Lung (tissue), 12 donors: ENCODE results near the gene DOP1B. TPM values are rescaled to one million over a fixed set of nuclear protein-coding genes. Genes with fewer than 3 reads are reported as not detected.

Experiments
- ATAC-seq: fragments of 200-7000 bp; cut with Tn5 transposase; one replicate; pipeline ENCODE4 v1.9.1; 2020; ENCODE audit warnings: moderate number of reproducible peaks; ENCODE audit not compliant: insufficient read depth, low FRiP score
- DNase-seq, 3 donors: peaks; one replicate each; pipeline ENCODE4 v3.0.0-alpha.2; 2013 to 2017
- H3K27ac ChIP-seq, 2 donors: one replicate each; pipeline ENCODE4 v1.5.1; 2013; ENCODE audit warnings: mild to moderate bottlenecking in 2 of 2, moderate library complexity in 2 of 2, control low read depth in 1 of 2, inconsistent platforms in 1 of 2, low read depth in 1 of 2, low read length in 1 of 2
- H3K27me3 ChIP-seq, 3 donors: one replicate each; pipeline ENCODE4 v1.5.1; 2013; ENCODE audit warnings: low read length in 2 of 3; ENCODE audit not compliant: control insufficient read depth in 3 of 3, insufficient read depth in 3 of 3
- H3K36me3 ChIP-seq, 4 donors: one replicate each; pipeline ENCODE4 v1.5.1; 2013; ENCODE audit warnings: low read length in 4 of 4, mild to moderate bottlenecking in 1 of 4, moderate library complexity in 1 of 4; ENCODE audit not compliant: control insufficient read depth in 4 of 4, insufficient read depth in 4 of 4
- H3K4me1 ChIP-seq, 5 donors: one replicate each; pipeline ENCODE4 v1.5.1; 2013; ENCODE audit warnings: low read length in 5 of 5, mild to moderate bottlenecking in 2 of 5, moderate library complexity in 1 of 5; ENCODE audit not compliant: control insufficient read depth in 5 of 5, insufficient read depth in 5 of 5
- H3K4me3 ChIP-seq: one replicate; pipeline ENCODE4 v1.5.1; 2013; ENCODE audit warnings: mild to moderate bottlenecking, control low read depth, moderate library complexity
- H3K9ac ChIP-seq, 2 donors: one replicate each; pipeline ENCODE4 v1.5.1; 2013; ENCODE audit warnings: low read length in 2 of 2, control low read depth in 1 of 2; ENCODE audit not compliant: insufficient read depth in 1 of 2
- H3K9me3 ChIP-seq, 4 donors: one replicate each; pipeline ENCODE4 v1.5.1; 2013; ENCODE audit warnings: low read length in 3 of 4, mild to moderate bottlenecking in 1 of 4, moderate library complexity in 1 of 4; ENCODE audit not compliant: control insufficient read depth in 4 of 4, insufficient read depth in 3 of 4
- WGBS, 2 donors: extraction: QIAGEN DNeasy Blood & Tissue Kit; methylation state at CpG; one replicate each; pipeline ENCODE4 v1.1.7; 2013; 5-methylcytosine and 5-hydroxymethylcytosine counted together
- polyA plus RNA-seq, 2 donors: library from polyadenylated mRNA; stranded (reverse); fragments of 200-250 nt; gene quantifications; one replicate each; pipeline ENCODE4 v1.2.1, GENCODE V29; 2013
- total RNA-seq, 2 donors: library from RNA; depleted of rRNA in 1 of 2; stranded (reverse); fragments of >200 nt in 1 of 2; gene quantifications; one replicate each; pipeline ENCODE4 v1.2.1, GENCODE V29; 2014 to 2021
- TF ChIP-seq, protein P1 (sequence below): IDR thresholded peaks from 2 replicates; pipeline ENCODE4 v1.5.1; 2012; ENCODE audit warnings: mild to moderate bottlenecking; ENCODE audit errors: control extremely low read depth, extremely low read depth
- donor health status: control.
- donor health status: control.
- donor health status: Bipolar disorder and iron deficiency.
- donor health status: healthy.
- donor health status: DM: yes; HTN: yes; CAD: no.

The DOP1B gene
- total and polyA plus RNA-seq, 4 donors, result 5.2 to 23.7 (median 11.2) TPM

DNA sequence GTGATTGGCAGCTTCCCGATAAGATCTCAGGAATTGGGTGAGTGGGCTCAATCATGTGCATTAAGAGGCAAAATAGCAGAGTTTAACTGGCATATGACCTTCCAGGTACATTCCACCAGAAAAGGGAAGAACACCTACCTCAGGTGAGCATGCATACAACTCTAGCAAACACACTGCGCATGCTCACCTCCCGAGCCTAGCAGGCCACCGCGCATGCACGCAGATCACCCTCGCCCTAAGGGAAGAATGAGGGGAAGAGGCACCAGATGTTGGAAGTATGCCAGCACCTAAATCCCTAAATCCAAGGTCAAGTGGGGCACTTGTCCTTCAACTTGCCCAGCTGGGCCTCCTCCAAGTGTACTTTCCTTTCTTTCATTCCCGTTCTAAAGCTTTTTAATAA lies 45.4 kb upstream of the DOP1B start:
- TF ChIP-seq, protein P1, sequence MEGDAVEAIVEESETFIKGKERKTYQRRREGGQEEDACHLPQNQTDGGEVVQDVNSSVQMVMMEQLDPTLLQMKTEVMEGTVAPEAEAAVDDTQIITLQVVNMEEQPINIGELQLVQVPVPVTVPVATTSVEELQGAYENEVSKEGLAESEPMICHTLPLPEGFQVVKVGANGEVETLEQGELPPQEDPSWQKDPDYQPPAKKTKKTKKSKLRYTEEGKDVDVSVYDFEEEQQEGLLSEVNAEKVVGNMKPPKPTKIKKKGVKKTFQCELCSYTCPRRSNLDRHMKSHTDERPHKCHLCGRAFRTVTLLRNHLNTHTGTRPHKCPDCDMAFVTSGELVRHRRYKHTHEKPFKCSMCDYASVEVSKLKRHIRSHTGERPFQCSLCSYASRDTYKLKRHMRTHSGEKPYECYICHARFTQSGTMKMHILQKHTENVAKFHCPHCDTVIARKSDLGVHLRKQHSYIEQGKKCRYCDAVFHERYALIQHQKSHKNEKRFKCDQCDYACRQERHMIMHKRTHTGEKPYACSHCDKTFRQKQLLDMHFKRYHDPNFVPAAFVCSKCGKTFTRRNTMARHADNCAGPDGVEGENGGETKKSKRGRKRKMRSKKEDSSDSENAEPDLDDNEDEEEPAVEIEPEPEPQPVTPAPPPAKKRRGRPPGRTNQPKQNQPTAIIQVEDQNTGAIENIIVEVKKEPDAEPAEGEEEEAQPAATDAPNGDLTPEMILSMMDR, result no peak
- Histone ChIP-seq H3K9ac (no peak overlapping the region), H3K4me1 (peaks cover 0 to 3% (median 0%) of the 10 kb centered on the region in 5 donors), H3K4me3 (no peak overlapping the region), H3K27me3 (no peaks in the 10 kb centered on the region), H3K27ac (no peak overlapping the region), H3K9me3 (no peaks in the 10 kb centered on the region), H3K36me3 (no peaks in the 10 kb centered on the region)
- DNase-seq (peak in 2 of 3 donors; percentile 13 to 24), ATAC-seq (no peak)
- WGBS, 2 donors, result 65 to 95% methylated on average over 8 of the region's 8 CpGs

DNA sequence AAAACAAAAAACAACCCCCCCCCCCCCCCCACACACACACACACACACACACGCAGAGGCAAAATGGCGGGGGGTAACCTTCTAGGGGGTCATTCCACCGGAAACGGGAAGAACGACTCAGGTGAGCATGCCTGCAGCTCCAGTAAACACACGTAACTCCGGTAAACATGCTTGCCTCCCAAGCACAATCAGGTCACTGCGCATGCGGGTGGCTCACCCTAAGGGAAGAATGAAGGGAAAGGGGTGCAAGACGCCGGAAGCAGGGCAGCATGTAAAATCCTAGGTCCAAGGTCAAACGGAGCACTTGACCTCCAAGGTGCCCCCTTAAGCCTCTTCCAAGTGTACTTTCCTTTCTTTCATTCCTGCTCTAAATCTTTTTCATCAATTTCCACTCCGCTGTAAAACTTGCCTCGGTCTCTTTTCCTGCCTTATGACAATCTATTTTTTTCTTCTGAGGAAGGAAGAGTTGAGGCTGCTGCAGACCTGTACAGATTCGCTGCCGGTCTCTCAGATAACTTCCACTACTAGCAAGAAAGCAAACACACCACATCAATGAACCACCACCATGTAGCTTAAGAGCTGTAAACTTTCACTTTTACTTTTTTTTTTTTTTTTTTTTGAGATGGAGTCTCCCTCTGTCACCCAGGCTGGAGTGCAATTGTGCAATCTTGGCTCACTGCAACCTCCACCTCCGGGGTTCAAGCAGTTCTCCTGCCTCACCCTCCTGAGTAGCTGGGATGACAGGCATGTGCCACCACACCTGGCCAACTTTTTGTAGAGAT lies 42.8 kb upstream of the DOP1B start:
- TF ChIP-seq, protein P1, result no peak
- Histone ChIP-seq H3K4me3 (no peak overlapping the region), H3K36me3 (no peaks in the 10 kb centered on the region), H3K27me3 (no peaks in the 10 kb centered on the region), H3K9me3 (no peaks in the 10 kb centered on the region), H3K9ac (no peak overlapping the region), H3K27ac (peak overlapping the region in 1 of 2 donors; percentile 64), H3K4me1 (peaks cover 0 to 4% (median 0%) of the 10 kb centered on the region in 5 donors)
- 47 to 53% methylated on average over 17 of the region's 17 CpGs for WGBS, 2 donors
- DNase-seq (peak in 1 of 3 donors; percentile 37), ATAC-seq (peak; percentile 53)

DNA sequence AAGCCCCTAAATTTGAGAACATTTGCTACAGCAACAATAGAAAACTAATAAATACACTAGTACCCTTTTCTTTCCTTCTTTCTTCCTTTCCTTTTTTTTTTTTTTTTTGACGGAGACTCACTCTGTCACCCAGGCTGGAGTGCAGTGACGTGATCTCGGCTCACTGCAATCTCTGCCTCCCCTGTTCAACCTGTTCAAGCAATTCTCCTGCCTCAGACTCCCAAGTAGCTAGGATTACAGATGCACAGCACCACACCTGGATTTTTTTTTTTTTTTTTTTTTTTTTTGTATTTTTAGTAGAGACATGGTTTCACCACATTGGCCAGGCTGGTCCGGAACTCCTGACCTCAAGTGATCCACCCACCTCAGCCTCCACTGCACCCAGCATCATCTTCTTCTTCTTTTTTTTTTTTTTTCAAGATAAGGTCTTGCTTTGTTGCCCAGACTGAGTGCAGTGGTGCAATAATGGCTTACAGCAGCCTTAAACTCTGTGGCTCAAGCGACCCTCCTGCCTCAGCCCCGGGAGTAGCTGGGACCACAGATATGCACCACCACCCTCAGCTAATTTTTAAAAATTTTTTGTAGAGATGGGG lies 41.4 kb upstream of the DOP1B start:
- WGBS, 2 donors, result 71 to 85% methylated on average over 6 of the region's 6 CpGs
- no peaks in the 10 kb centered on the region for H3K9me3 ChIP-seq
- DNase-seq (no peak), ATAC-seq (no peak)
- no peak overlapping the region for H3K27ac ChIP-seq
- H3K4me3 ChIP-seq, result no peak overlapping the region
- TF ChIP-seq, protein P1, result no peak
- no peaks in the 10 kb centered on the region for H3K27me3 ChIP-seq
- H3K36me3 ChIP-seq, result no peaks in the 10 kb centered on the region
- H3K4me1 ChIP-seq, result peaks cover 0 to 4% (median 2%) of the 10 kb centered on the region in 5 donors
- no peak overlapping the region for H3K9ac ChIP-seq
